Adrenal gland (tissue), 5 donors: ENCODE measurements around the gene TXNRD2.

Experiments used
- POLR2A ChIP-seq, 2 donors: fragments of 450-650 bp; IDR thresholded peaks; one replicate each; pipeline ENCODE4 v1.6.1; 2017; ENCODE audit warnings: antibody characterized with exemption in 2 of 2, mild to moderate bottlenecking in 2 of 2, moderate library complexity in 1 of 2
- TF ChIP-seq, protein P1 (sequence below), 6 experiments: fragments of 450-650 bp in 4 of 6; fragments of 200-600 bp in 2 of 6; sonication (generic) in 1 of 6; IDR thresholded peaks; 1 replicate in 5 of 6; 2 replicates in 1 of 6; pipeline versions ENCODE4 v1.5.1 to v1.8.0; 2016 to 2021; ENCODE audit warnings: antibody characterized with exemption in 6 of 6, mild to moderate bottlenecking in 2 of 6, moderate library complexity in 1 of 6
- donor health status: DM: no; HTN: no; CAD: no.

DNA sequence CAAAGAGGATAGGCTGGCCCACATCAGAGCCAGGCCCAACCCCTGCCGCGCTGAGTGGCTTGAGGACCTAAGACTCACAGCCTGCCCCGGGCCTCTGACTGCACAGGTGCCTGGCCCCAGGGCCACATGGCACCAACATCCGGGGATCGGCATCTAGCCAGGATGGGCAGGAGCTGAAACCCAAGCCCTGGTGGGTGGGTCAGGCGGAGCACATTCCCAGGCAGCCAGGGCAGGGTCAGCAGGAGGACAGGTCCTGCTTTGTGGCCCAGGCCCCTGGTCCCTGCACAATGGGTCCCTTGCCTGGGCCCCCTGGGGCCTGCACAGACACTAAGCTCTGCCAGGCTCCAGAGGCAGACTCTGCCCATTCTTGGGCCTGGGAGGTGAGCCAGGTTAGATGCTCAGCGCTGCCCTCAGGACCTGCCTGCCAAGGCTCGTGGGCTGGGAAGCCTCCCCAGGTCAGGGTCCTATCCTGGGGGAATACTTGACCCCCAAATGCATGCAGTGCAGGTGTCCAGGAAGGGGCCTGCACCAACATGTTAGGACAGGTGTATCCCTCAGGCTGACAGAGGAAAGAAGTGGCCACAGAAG lies 41.5 kb upstream of the TXNRD2 start:
- TF ChIP-seq POLR2A (IDR thresholded peaks at IDR 0.05) = no peak
- TF ChIP-seq, protein P1, sequence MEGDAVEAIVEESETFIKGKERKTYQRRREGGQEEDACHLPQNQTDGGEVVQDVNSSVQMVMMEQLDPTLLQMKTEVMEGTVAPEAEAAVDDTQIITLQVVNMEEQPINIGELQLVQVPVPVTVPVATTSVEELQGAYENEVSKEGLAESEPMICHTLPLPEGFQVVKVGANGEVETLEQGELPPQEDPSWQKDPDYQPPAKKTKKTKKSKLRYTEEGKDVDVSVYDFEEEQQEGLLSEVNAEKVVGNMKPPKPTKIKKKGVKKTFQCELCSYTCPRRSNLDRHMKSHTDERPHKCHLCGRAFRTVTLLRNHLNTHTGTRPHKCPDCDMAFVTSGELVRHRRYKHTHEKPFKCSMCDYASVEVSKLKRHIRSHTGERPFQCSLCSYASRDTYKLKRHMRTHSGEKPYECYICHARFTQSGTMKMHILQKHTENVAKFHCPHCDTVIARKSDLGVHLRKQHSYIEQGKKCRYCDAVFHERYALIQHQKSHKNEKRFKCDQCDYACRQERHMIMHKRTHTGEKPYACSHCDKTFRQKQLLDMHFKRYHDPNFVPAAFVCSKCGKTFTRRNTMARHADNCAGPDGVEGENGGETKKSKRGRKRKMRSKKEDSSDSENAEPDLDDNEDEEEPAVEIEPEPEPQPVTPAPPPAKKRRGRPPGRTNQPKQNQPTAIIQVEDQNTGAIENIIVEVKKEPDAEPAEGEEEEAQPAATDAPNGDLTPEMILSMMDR (IDR thresholded peaks at IDR 0.05) = no peak
